H9 (cell line): ENCODE data around the gene RECQL. TPM values are rescaled to one million over a fixed set of nuclear protein-coding genes. Genes with fewer than 3 reads are reported as not detected.

Source experiments
- DNase-seq: peaks from one replicate; pipeline ENCODE4 v3.0.0-alpha.2; 2017
- H2AFZ ChIP-seq: one replicate; pipeline ENCODE4 v1.6.1; 2013; ENCODE audit warnings: mild to moderate bottlenecking, low read length, control low read depth, moderate library complexity
- H2AK5ac ChIP-seq: 2 replicates; pipeline ENCODE4 v1.6.1; 2013; ENCODE audit warnings: low read length, control low read depth, mixed read lengths; ENCODE audit not compliant: insufficient read length
- H2BK120ac ChIP-seq: one replicate; pipeline ENCODE4 v1.6.1; 2013; ENCODE audit warnings: low read depth, mild to moderate bottlenecking, low read length, control low read depth, inconsistent platforms; ENCODE audit not compliant: poor library complexity, severe bottlenecking
- H2BK12ac ChIP-seq: 2 replicates; pipeline ENCODE4 v1.6.1; 2013; ENCODE audit warnings: low read length, control low read depth, mixed read lengths, low read depth; ENCODE audit not compliant: insufficient read length
- H2BK15ac ChIP-seq: 2 replicates; pipeline ENCODE4 v1.6.1; 2013; ENCODE audit warnings: low read depth, low read length, control low read depth
- H2BK20ac ChIP-seq: one replicate; pipeline ENCODE4 v1.6.1; 2013; ENCODE audit warnings: low read depth, mild to moderate bottlenecking, low read length, control low read depth, inconsistent platforms; ENCODE audit not compliant: poor library complexity, severe bottlenecking
- H2BK5ac ChIP-seq: 2 replicates; pipeline ENCODE4 v1.6.1; 2013; ENCODE audit warnings: low read length, control low read depth, mixed read lengths; ENCODE audit not compliant: insufficient read length
- H3K14ac ChIP-seq: 2 replicates; pipeline ENCODE4 v1.6.1; 2013; ENCODE audit warnings: low read length, control low read depth; ENCODE audit not compliant: insufficient read depth
- H3K18ac ChIP-seq: 2 replicates; pipeline ENCODE4 v1.6.1; 2013; ENCODE audit warnings: low read depth, mild to moderate bottlenecking, mixed read lengths, low read length, control low read depth; ENCODE audit not compliant: insufficient read length
- H3K23ac ChIP-seq: 2 replicates; pipeline ENCODE4 v1.6.1; 2013; ENCODE audit warnings: low read length, control low read depth, mixed read lengths, low read depth; ENCODE audit not compliant: insufficient read length
- H3K23me2 ChIP-seq: 2 replicates; pipeline ENCODE4 v1.6.1; 2013; ENCODE audit warnings: low read depth, mild to moderate bottlenecking, mixed read lengths, low read length, control low read depth; ENCODE audit not compliant: insufficient read length, poor library complexity, severe bottlenecking
- H3K27ac ChIP-seq: 2 replicates; pipeline ENCODE4 v1.5.1; 2013; ENCODE audit warnings: low read length, control low read depth, mixed read lengths, low read depth; ENCODE audit not compliant: insufficient read length
- H3K27me3 ChIP-seq: 2 replicates; pipeline ENCODE4 v1.6.1; 2013; ENCODE audit warnings: low read length, control low read depth, inconsistent platforms; ENCODE audit not compliant: insufficient read depth
- H3K4ac ChIP-seq: 2 replicates; pipeline ENCODE4 v1.6.1; 2013; ENCODE audit warnings: low read depth, mild to moderate bottlenecking, control low read depth, inconsistent platforms, low read length, moderate library complexity
- H3K4me1 ChIP-seq: 2 replicates; pipeline ENCODE4 v1.6.1; 2013; ENCODE audit warnings: low read length, control low read depth, inconsistent platforms; ENCODE audit not compliant: insufficient read depth
- H3K4me2 ChIP-seq: 2 replicates; pipeline ENCODE4 v1.6.1; 2013; ENCODE audit warnings: low read length, control low read depth, mixed read lengths; ENCODE audit not compliant: insufficient read length, insufficient read depth
- H3K56ac ChIP-seq: 2 replicates; pipeline ENCODE4 v1.6.1; 2013; ENCODE audit warnings: low read depth, mild to moderate bottlenecking, mixed read lengths, low read length, control low read depth; ENCODE audit not compliant: insufficient read length
- H3K79me1 ChIP-seq: 2 replicates; pipeline ENCODE4 v1.6.1; 2013; ENCODE audit warnings: low read depth, mild to moderate bottlenecking, moderate library complexity, low read length, control low read depth, inconsistent platforms; ENCODE audit not compliant: insufficient read depth, poor library complexity, severe bottlenecking
- H3K79me2 ChIP-seq: 2 replicates; pipeline ENCODE4 v1.6.1; 2013; ENCODE audit warnings: low read length, control low read depth, inconsistent platforms; ENCODE audit not compliant: insufficient read depth
- H3K9ac ChIP-seq: 2 replicates; pipeline ENCODE4 v1.6.1; 2013; ENCODE audit warnings: low read length, control low read depth, mixed read lengths; ENCODE audit not compliant: insufficient read length; ENCODE audit errors: extremely low read depth
- H3K9me3 ChIP-seq: one replicate; pipeline ENCODE4 v1.6.1; 2013; ENCODE audit warnings: low read depth, low read length, inconsistent platforms; ENCODE audit not compliant: control insufficient read depth
- H3T11ph ChIP-seq: one replicate; pipeline ENCODE4 v1.6.1; 2013; ENCODE audit warnings: mild to moderate bottlenecking, low read length, control low read depth, inconsistent platforms
- H4K20me1 ChIP-seq: one replicate; pipeline ENCODE4 v1.6.1; 2013; ENCODE audit not compliant: control insufficient read depth, insufficient read length, insufficient read depth
- H4K5ac ChIP-seq: 2 replicates; pipeline ENCODE4 v1.6.1; 2013; ENCODE audit warnings: low read depth, mild to moderate bottlenecking, mixed read lengths, low read length, control low read depth; ENCODE audit not compliant: insufficient read length
- H4K8ac ChIP-seq: replicated peaks from 2 replicates; pipeline ENCODE4 v1.6.1; 2013; ENCODE audit warnings: low read length, control low read depth, mixed read lengths, low read depth; ENCODE audit not compliant: insufficient read length
- H4K91ac ChIP-seq: 2 replicates; pipeline ENCODE4 v1.6.1; 2013; ENCODE audit warnings: low read depth, mild to moderate bottlenecking, moderate library complexity, mixed read lengths, low read length, control low read depth; ENCODE audit not compliant: insufficient read length
- H3K27ac Mint-ChIP-seq, 3 experiments: 2 replicates in 2 of 3; 3 replicates in 1 of 3; pipeline ENCODE4 v1.8.0; 2020 to 2021; ENCODE audit warnings: mixed read lengths in 3 of 3, mild to moderate bottlenecking in 1 of 3, moderate library complexity in 1 of 3
- H3K27me3 Mint-ChIP-seq: 2 replicates; pipeline ENCODE4 v1.8.0; 2021; ENCODE audit warnings: low read depth, mild to moderate bottlenecking, moderate library complexity, mixed read lengths
- H3K36me3 Mint-ChIP-seq, 3 experiments: 2 replicates in 2 of 3; 3 replicates in 1 of 3; pipeline ENCODE4 v1.8.0; 2020 to 2021; ENCODE audit warnings: low read depth in 3 of 3, mixed read lengths in 3 of 3; ENCODE audit not compliant: insufficient read depth in 1 of 3
- H3K4me1 Mint-ChIP-seq, 2 experiments: 2 replicates each; pipeline ENCODE4 v1.8.0; 2020; ENCODE audit warnings: mixed read lengths in 2 of 2
- H3K4me3 Mint-ChIP-seq, 2 experiments: 2 replicates in 1 of 2; 3 replicates in 1 of 2; pipeline ENCODE4 v1.8.0; 2020 to 2021; ENCODE audit warnings: mild to moderate bottlenecking in 2 of 2, mixed read lengths in 2 of 2, moderate library complexity in 1 of 2
- H3K9me3 Mint-ChIP-seq, 2 experiments: 2 replicates in 1 of 2; 3 replicates in 1 of 2; pipeline ENCODE4 v1.8.0; 2020; ENCODE audit warnings: mild to moderate bottlenecking in 2 of 2, mixed read lengths in 2 of 2, moderate library complexity in 1 of 2
- CTCF ChIP-seq: fragments of 200-600 bp; sonication (generic); conservative IDR thresholded peaks from 3 replicates; pipeline ENCODE4 v1.8.0; 2021; ENCODE audit warnings: antibody characterized with exemption, mild to moderate bottlenecking
- WGBS: extraction: QIAGEN DNeasy Blood & Tissue Kit; methylation state at CpG from one replicate; pipeline ENCODE4 v1.1.7; 2013; ENCODE audit warnings: missing lambda C conversion rate, low lambda C conversion rate, mixed read lengths; ENCODE audit not compliant: insufficient read length; ENCODE audit errors: extremely low coverage; 5-methylcytosine and 5-hydroxymethylcytosine counted together
- total RNA-seq: library from RNA; stranded (reverse); gene quantifications from 2 replicates; pipeline ENCODE4 v1.2.1, GENCODE V29; 2021

The RECQL gene
- total RNA-seq, 1 experiment from 2014 or later = 41.0 TPM

GRCh38 chr12:21541773-21542172 is 40.3 kb upstream of the RECQL start:
- no peak overlapping the region for H4K91ac ChIP-seq
- H3K56ac ChIP-seq = no peak overlapping the region
- no peak overlapping the region for H2BK12ac ChIP-seq
- no peak overlapping the region for H3K27ac ChIP-seq
- no peak overlapping the region for H2BK20ac ChIP-seq
- H3K27me3 ChIP-seq = no peaks in the 10 kb centered on the region
- H3K14ac ChIP-seq = no peak overlapping the region
- no peak overlapping the region for H3K23ac ChIP-seq
- H2BK5ac ChIP-seq = no peak overlapping the region
- H3K79me2 ChIP-seq = no peaks in the 10 kb centered on the region
- no peak overlapping the region for H4K8ac ChIP-seq
- H2AFZ ChIP-seq = no peak overlapping the region
- H3K79me1 ChIP-seq = no peaks in the 10 kb centered on the region
- no peak overlapping the region for H2BK120ac ChIP-seq
- peaks cover 2% of the 10 kb centered on the region for H3K27me3 Mint-ChIP-seq
- H2BK15ac ChIP-seq = no peak overlapping the region
- no peak overlapping the region for H3T11ph ChIP-seq
- no peaks in the 10 kb centered on the region for H3K23me2 ChIP-seq
- TF ChIP-seq CTCF = no peak
- H3K36me3 Mint-ChIP-seq = no peaks in the 10 kb centered on the region
- no peak overlapping the region for H3K4ac ChIP-seq
- no peak overlapping the region for H3K4me3 Mint-ChIP-seq
- no peak overlapping the region for H3K4me2 ChIP-seq
- no peak overlapping the region for H3K18ac ChIP-seq
- H3K9me3 Mint-ChIP-seq = no peaks in the 10 kb centered on the region
- H4K5ac ChIP-seq = no peak overlapping the region
- WGBS = no CpG with 5 or more reads among the region's 6 CpGs
- no peak for DNase-seq
- H3K4me1 ChIP-seq = no peaks in the 10 kb centered on the region
- H4K20me1 ChIP-seq = no peaks in the 10 kb centered on the region
- H3K4me1 Mint-ChIP-seq = peaks cover 6 to 7% of the 10 kb centered on the region in 2 experiments; a peak in 1 of 4 replicates
- H3K9ac ChIP-seq = no peak overlapping the region
- H3K27ac Mint-ChIP-seq = no peak overlapping the region
- H3K9me3 ChIP-seq = no peaks in the 10 kb centered on the region
- H2AK5ac ChIP-seq = no peak overlapping the region
